Spleen (tissue), 13 donors: ENCODE data around the gene SUV39H2. TPM values are rescaled to one million over a fixed set of nuclear protein-coding genes. Genes with fewer than 3 reads are reported as not detected.

Source experiments
- DNase-seq: peaks from one replicate; pipeline ENCODE4 v3.0.0-alpha.2; 2020
- H3K27ac ChIP-seq, 8 donors: fragments of 200-600 bp; sonication (generic) in 7 of 8; 1 replicate in 4 of 8; 2 replicates in 4 of 8; pipeline versions ENCODE4 v1.5.0 to v1.8.0; 2016 to 2021; ENCODE audit warnings: inconsistent platforms in 4 of 8, mild to moderate bottlenecking in 4 of 8, moderate library complexity in 1 of 8
- H3K27me3 ChIP-seq, 7 donors: fragments of 200-600 bp; sonication (generic) in 6 of 7; replicated peaks in 1 of 7; 1 replicate in 4 of 7; 2 replicates in 3 of 7; pipeline versions ENCODE4 v1.5.0 to v1.8.0; 2016 to 2021; ENCODE audit warnings: inconsistent platforms in 3 of 7, mild to moderate bottlenecking in 1 of 7
- H3K36me3 ChIP-seq, 6 donors: fragments of 200-600 bp; sonication (generic) in 5 of 6; 1 replicate in 4 of 6; 2 replicates in 2 of 6; pipeline versions ENCODE4 v1.5.0 to v1.8.0; 2016 to 2021; ENCODE audit warnings: inconsistent platforms in 2 of 6
- H3K4me1 ChIP-seq, 6 donors: fragments of 200-600 bp; sonication (generic) in 5 of 6; 1 replicate in 3 of 6; 2 replicates in 3 of 6; pipeline versions ENCODE4 v1.5.0 to v1.8.0; 2016 to 2021; ENCODE audit warnings: inconsistent platforms in 3 of 6
- H3K4me3 ChIP-seq, 8 donors: fragments of 200-600 bp; sonication (generic) in 7 of 8; 1 replicate in 4 of 8; 2 replicates in 4 of 8; pipeline versions ENCODE4 v1.5.0 to v1.8.0; 2016 to 2021; ENCODE audit warnings: inconsistent platforms in 4 of 8, mild to moderate bottlenecking in 4 of 8, moderate library complexity in 2 of 8
- H3K9me3 ChIP-seq, 8 donors: fragments of 200-600 bp; sonication (generic) in 7 of 8; 1 replicate in 4 of 8; 2 replicates in 4 of 8; pipeline versions ENCODE4 v1.5.0 to v1.8.0; 2016 to 2021; ENCODE audit warnings: inconsistent platforms in 4 of 8
- POLR2A ChIP-seq, 3 donors: fragments of 450-650 bp; IDR thresholded peaks; one replicate each; pipeline ENCODE4 v1.5.1; 2017; ENCODE audit warnings: antibody characterized with exemption in 3 of 3, mild to moderate bottlenecking in 1 of 3
- POLR2AphosphoS5 ChIP-seq, 3 donors: sonication (generic); formaldehyde crosslinking; IDR thresholded peaks; one replicate each; pipeline ENCODE4 v1.5.1; 2017; ENCODE audit warnings: antibody characterized with exemption in 3 of 3
- WGBS, 5 donors: extraction: QIAGEN DNeasy Blood & Tissue Kit in 3 of 5; methylation state at CpG; one replicate each; pipeline versions ENCODE4 v1.1.5 to v1.1.7; 2013 to 2018; 5-methylcytosine and 5-hydroxymethylcytosine counted together
- intact Hi-C: fragments of 100-400 bp; cut with DNase I; formaldehyde crosslinking; loops from one replicate; pipeline ENCODE4 v1.15.0; 2023; ENCODE audit warnings: low total_unique reads
- long read RNA-seq, 2 donors: transcript quantifications; one replicate each; lab custom pipeline, GENCODE V29; 2026
- polyA plus RNA-seq, 3 donors: library from polyadenylated mRNA; stranded (reverse); fragments of 200-250 nt; gene quantifications; one replicate each; pipeline ENCODE4 v1.2.1, GENCODE V29; 2013
- total RNA-seq, 7 donors: library from RNA; depleted of rRNA in 3 of 7; stranded (reverse); fragments of >200 nt in 3 of 7; fragmentation: NEBNext Ultra II Directional in 4 of 7; extraction: Animal tissue kit (Norgen Biotek cat#: 25700) in 4 of 7; gene quantifications; one replicate each; pipeline versions ENCODE4 v1.1.0 to v1.2.1, GENCODE V29; 2016 to 2021
- TF ChIP-seq, protein P1 (sequence below), 11 experiments: fragments of 200-600 bp in 7 of 11; fragments of 450-650 bp in 4 of 11; sonication (generic) in 4 of 11; IDR thresholded peaks in 8 of 11; conservative IDR thresholded peaks in 3 of 11; 1 replicate in 7 of 11; 2 replicates in 4 of 11; pipeline versions ENCODE4 v1.4.0 to v1.8.0; 2016 to 2021; ENCODE audit warnings: antibody characterized with exemption in 11 of 11, inconsistent platforms in 4 of 11, mild to moderate bottlenecking in 1 of 11
- donor health status: healthy with polysubstance abuse.
- donor health status: DM: no; HTN: no; CAD: no; lungs with moderate emphysema.
- donor health status: DM: no; HTN: no; CAD: no.
- donor health status: Bipolar disorder and iron deficiency.
- donor health status: healthy.
- donor health status: DM: no; HTN: no; CAD: no.
- donor health status: DM: yes; HTN: yes; CAD: no.

Gene SUV39H2, protein sequence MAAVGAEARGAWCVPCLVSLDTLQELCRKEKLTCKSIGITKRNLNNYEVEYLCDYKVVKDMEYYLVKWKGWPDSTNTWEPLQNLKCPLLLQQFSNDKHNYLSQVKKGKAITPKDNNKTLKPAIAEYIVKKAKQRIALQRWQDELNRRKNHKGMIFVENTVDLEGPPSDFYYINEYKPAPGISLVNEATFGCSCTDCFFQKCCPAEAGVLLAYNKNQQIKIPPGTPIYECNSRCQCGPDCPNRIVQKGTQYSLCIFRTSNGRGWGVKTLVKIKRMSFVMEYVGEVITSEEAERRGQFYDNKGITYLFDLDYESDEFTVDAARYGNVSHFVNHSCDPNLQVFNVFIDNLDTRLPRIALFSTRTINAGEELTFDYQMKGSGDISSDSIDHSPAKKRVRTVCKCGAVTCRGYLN
- total RNA-seq = 1 to 10 TPM; 4.0 to 8.4 (median 5.1) TPM
- polyA plus RNA-seq = 1 to 10 TPM; 1.2 to 3.1 (median 2.7) TPM
- long read RNA-seq, donor 1, partial matches to known transcripts = 5 of 9 reads
- long read RNA-seq, donor 1, other reads (novel, unspliced or antisense) = 0 of 9 reads
- long read RNA-seq, donor 2, partial matches to known transcripts = 0 of 1 reads
- long read RNA-seq, donor 2, other reads (novel, unspliced or antisense) = 0 of 1 reads

DNA sequence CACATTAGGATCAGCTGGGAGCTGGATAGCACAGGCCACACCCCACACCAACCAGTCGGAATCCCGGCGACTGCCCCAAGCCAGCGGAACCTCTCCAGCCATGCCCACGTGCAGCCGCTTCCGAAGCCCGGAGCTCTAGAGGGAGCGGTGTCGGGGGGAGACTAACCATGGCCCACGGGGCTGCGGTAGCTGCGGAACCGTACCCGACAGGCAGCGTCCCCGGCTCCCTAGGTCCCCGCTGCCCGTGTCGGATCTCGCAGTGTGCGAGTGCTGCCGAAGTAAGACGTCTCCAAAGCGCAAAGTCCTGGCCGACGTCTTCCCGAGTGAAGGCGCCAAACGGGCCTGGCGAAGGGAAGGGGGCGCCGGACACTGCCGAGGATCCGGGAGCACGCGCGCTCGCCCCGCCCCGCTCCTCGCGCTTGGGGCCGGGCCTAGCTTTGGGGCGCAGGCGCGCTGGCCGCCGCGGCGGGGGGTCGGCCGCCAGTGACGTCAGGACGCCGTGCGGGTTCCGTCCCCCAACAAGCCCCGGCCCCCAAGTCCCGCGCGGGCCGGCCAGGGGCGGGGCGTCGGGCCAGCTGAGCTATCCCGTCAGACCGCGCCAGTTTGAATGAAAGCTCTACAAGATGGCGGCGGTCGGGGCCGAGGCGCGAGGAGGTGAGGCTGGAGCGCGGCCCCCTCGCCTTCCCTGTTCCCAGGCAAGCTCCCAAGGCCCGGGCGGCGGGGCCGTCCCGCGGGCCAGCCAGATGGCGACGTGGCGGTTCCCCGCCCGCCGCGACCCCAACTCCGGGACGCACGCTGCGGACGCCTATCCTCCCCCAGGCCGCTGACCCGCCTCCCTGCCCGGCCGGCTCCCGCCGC, at the start of gene SUV39H2:
SUV39H2 (plus strand) TSS at position 601 of the 858 bp plus-strand sequence; CDS start at position 624, 23 bp downstream.
- no peaks in the 10 kb centered on the region for H3K9me3 ChIP-seq
- peak within 1 kb of the TSS; percentile 87 to 100 (median 99) for H3K4me3 ChIP-seq
- no peaks in the 10 kb centered on the region for H3K36me3 ChIP-seq
- TF ChIP-seq, protein P1, sequence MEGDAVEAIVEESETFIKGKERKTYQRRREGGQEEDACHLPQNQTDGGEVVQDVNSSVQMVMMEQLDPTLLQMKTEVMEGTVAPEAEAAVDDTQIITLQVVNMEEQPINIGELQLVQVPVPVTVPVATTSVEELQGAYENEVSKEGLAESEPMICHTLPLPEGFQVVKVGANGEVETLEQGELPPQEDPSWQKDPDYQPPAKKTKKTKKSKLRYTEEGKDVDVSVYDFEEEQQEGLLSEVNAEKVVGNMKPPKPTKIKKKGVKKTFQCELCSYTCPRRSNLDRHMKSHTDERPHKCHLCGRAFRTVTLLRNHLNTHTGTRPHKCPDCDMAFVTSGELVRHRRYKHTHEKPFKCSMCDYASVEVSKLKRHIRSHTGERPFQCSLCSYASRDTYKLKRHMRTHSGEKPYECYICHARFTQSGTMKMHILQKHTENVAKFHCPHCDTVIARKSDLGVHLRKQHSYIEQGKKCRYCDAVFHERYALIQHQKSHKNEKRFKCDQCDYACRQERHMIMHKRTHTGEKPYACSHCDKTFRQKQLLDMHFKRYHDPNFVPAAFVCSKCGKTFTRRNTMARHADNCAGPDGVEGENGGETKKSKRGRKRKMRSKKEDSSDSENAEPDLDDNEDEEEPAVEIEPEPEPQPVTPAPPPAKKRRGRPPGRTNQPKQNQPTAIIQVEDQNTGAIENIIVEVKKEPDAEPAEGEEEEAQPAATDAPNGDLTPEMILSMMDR (IDR thresholded peaks at IDR 0.05 in 8 of 11, conservative IDR thresholded peaks at IDR 0.05 in 3 of 11) = peak in 2 of 11 experiments; percentile 11 to 30
- TF ChIP-seq POLR2A (IDR thresholded peaks at IDR 0.05) (peak in 1 of 3 donors; percentile 59), POLR2AphosphoS5 (IDR thresholded peaks at IDR 0.05) (peak; percentile 92 to 94 (median 94))
- peak within 1 kb of the TSS; percentile 86 to 95 (median 94) for H3K27ac ChIP-seq
- intact Hi-C loops = no loop called here
- peak; percentile 99 for DNase-seq
- 0 to 1% (median 0%) methylated on average over 41 to 102 of the region's 102 CpGs; no CpG with 5 or more reads in 1 of the 5 donors for WGBS, 5 donors
- H3K4me1 ChIP-seq = peaks cover 14 to 42% (median 28%) of the 10 kb centered on the region in 6 donors
- H3K27me3 ChIP-seq = no peaks in the 10 kb centered on the region

DNA sequence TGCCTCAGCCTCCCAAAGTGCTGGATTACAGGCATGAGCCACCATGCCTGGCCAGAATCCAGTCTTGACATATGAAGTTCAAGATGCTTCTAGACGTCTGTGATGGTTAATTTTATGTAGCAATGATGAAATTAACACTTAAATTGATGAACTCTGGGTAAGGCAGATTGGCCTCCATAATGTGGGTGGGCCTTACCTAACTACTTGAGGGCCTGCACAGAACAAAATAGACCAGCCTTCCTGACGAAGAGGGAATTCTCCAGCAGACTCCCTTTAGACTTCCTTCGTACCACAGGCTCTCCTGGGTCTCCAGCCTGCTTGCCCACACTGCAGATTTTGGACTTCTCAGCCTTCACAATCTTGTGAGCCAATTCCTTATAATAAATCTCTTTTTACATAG, 45.6 kb upstream of the SUV39H2 start:
- Histone ChIP-seq H3K4me1 (peaks cover 6 to 19% (median 11%) of the 10 kb centered on the region in 6 donors), H3K27ac (no peak overlapping the region), H3K9me3 (no peaks in the 10 kb centered on the region), H3K36me3 (peaks cover 0 to 6% (median 0%) of the 10 kb centered on the region in 6 donors), H3K27me3 (no peaks in the 10 kb centered on the region), H3K4me3 (no peak overlapping the region)
- no peak for DNase-seq
- TF ChIP-seq POLR2AphosphoS5 (IDR thresholded peaks at IDR 0.05) (no peak), POLR2A (IDR thresholded peaks at IDR 0.05) (no peak)
- TF ChIP-seq, protein P1 (IDR thresholded peaks at IDR 0.05 in 8 of 11, conservative IDR thresholded peaks at IDR 0.05 in 3 of 11) = no peak
- intact Hi-C loops = no loop called here
- WGBS, 5 donors = 72 to 89% (median 84%) methylated on average over 3 of the region's 3 CpGs

DNA sequence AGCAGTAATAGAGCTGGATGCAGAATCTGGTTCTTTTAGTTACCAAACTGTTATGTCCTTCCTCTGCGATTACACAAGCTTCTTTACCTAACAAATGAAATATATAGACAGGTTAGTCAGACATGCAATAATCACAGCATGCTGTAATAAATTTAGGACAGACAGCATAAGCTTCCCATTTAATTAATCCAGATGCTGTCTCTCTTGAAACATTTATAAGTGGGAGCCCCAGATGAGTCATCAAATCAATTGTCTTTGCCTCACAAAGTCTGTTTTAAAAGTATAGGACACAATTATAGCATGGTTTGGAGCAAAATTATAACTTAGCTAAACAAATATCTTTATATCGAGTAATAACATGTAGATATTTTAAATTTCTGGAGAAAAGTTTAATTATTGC, 42.5 kb upstream of the SUV39H2 start:
- TF ChIP-seq POLR2A (IDR thresholded peaks at IDR 0.05) = no peak
- TF ChIP-seq, protein P1 (IDR thresholded peaks at IDR 0.05 in 8 of 11, conservative IDR thresholded peaks at IDR 0.05 in 3 of 11) = no peak
- TF ChIP-seq POLR2AphosphoS5 (IDR thresholded peaks at IDR 0.05) = no peak
- Histone ChIP-seq H3K27me3 (no peaks in the 10 kb centered on the region), H3K27ac (peak overlapping the region in 2 of 8 donors; percentile 90 to 92), H3K4me1 (peaks cover 10 to 39% (median 27%) of the 10 kb centered on the region in 6 donors), H3K4me3 (no peak overlapping the region), H3K9me3 (no peaks in the 10 kb centered on the region), H3K36me3 (peaks cover 0 to 17% (median 2%) of the 10 kb centered on the region in 6 donors)
- intact Hi-C loops = loop anchor here (5.0 kb wide), 1 partner anchor 299 kb away; no protein-coding TSS in a partner anchor
- DNase-seq = no peak
- WGBS, 5 donors = 93 to 98% (median 97%) methylated on average over 2 of the region's 2 CpGs
